Measurements from ENCODE around the gene FSIP1.

FSIP1 gene

GRCh38 chr15:39752246-39752645 is 30.4 kb downstream of the FSIP1 start:
- Mint-ChIP-seq H3K4me1 (no peaks in the 10 kb centered on the region), H3K9me3 (no peaks in the 10 kb centered on the region), H3K27ac (no peak overlapping the region), H3K4me3 (no peak overlapping the region), H3K36me3 (no peaks in the 10 kb centered on the region)
- ATAC-seq (no peak), DNase-seq (ENCODE audit: low spot score in 2 of 2) (no peak)

GRCh38 chr15:39748276-39748675 is 34.4 kb downstream of the FSIP1 start:
- ATAC-seq = no peak
- no peaks in the 10 kb centered on the region for H3K36me3 Mint-ChIP-seq
- H3K9me3 Mint-ChIP-seq = no peaks in the 10 kb centered on the region
- DNase-seq (ENCODE audit: low spot score in 2 of 2) = no peak
- no peaks in the 10 kb centered on the region for H3K4me1 Mint-ChIP-seq
- no peak overlapping the region for H3K4me3 Mint-ChIP-seq
- no peak overlapping the region for H3K27ac Mint-ChIP-seq

- no peaks in the 10 kb centered on the region for H3K36me3 Mint-ChIP-seq
- no peaks in the 10 kb centered on the region for H3K4me1 Mint-ChIP-seq
- no peak overlapping the region for H3K4me3 Mint-ChIP-seq
- H3K27ac Mint-ChIP-seq = no peak overlapping the region
- DNase-seq (ENCODE audit: low spot score in 2 of 2) (no peak), ATAC-seq (no peak)
- no peaks in the 10 kb centered on the region for H3K9me3 Mint-ChIP-seq
Observed at GRCh38 chr15:39747326-39747725, 35.3 kb downstream of the FSIP1 start.

GRCh38 chr15:39746714-39747276 is 35.8 kb downstream of the FSIP1 start:
- DNase-seq (ENCODE audit: low spot score in 2 of 2) (no peak), ATAC-seq (no peak)
- Mint-ChIP-seq H3K4me1 (no peaks in the 10 kb centered on the region), H3K4me3 (no peak overlapping the region), H3K36me3 (no peaks in the 10 kb centered on the region), H3K9me3 (no peaks in the 10 kb centered on the region), H3K27ac (no peak overlapping the region)

GRCh38 chr15:39746176-39746575 is 36.5 kb downstream of the FSIP1 start:
- Mint-ChIP-seq H3K27ac (no peak overlapping the region), H3K36me3 (no peaks in the 10 kb centered on the region), H3K4me3 (no peak overlapping the region), H3K4me1 (no peaks in the 10 kb centered on the region), H3K9me3 (no peaks in the 10 kb centered on the region)
- no peak for DNase-seq (ENCODE audit: low spot score in 2 of 2)
- ATAC-seq = no peak

- Mint-ChIP-seq H3K9me3 (no peaks in the 10 kb centered on the region), H3K36me3 (no peaks in the 10 kb centered on the region), H3K4me3 (no peak overlapping the region), H3K27ac (no peak overlapping the region), H3K4me1 (no peaks in the 10 kb centered on the region)
- DNase-seq (ENCODE audit: low spot score in 2 of 2) (no peak), ATAC-seq (no peak)
Observed at GRCh38 chr15:39745415-39745814, 37.2 kb downstream of the FSIP1 start.

GRCh38 chr15:39744334-39745103 is 38.1 kb downstream of the FSIP1 start:
- Mint-ChIP-seq H3K9me3 (no peaks in the 10 kb centered on the region), H3K36me3 (no peaks in the 10 kb centered on the region), H3K4me3 (no peak overlapping the region), H3K27ac (no peak overlapping the region), H3K4me1 (no peaks in the 10 kb centered on the region)
- DNase-seq (ENCODE audit: low spot score in 2 of 2) (no peak), ATAC-seq (peak; percentile 45)

GRCh38 chr15:39743611-39744010 is 39.0 kb downstream of the FSIP1 start:
- Mint-ChIP-seq H3K4me3 (no peak overlapping the region), H3K9me3 (no peaks in the 10 kb centered on the region), H3K27ac (no peak overlapping the region), H3K36me3 (no peaks in the 10 kb centered on the region), H3K4me1 (no peaks in the 10 kb centered on the region)
- ATAC-seq (no peak), DNase-seq (ENCODE audit: low spot score in 2 of 2) (no peak)

GRCh38 chr15:39741258-39741657 is 41.4 kb downstream of the FSIP1 start:
- H3K9me3 Mint-ChIP-seq = no peaks in the 10 kb centered on the region
- DNase-seq (ENCODE audit: low spot score in 2 of 2) = no peak
- no peak overlapping the region for H3K4me3 Mint-ChIP-seq
- ATAC-seq = no peak
- no peaks in the 10 kb centered on the region for H3K36me3 Mint-ChIP-seq
- H3K4me1 Mint-ChIP-seq = no peaks in the 10 kb centered on the region
- H3K27ac Mint-ChIP-seq = no peak overlapping the region

GRCh38 chr15:39738998-39739397 is 43.6 kb downstream of the FSIP1 start:
- H3K36me3 Mint-ChIP-seq = no peaks in the 10 kb centered on the region
- H3K9me3 Mint-ChIP-seq = no peaks in the 10 kb centered on the region
- H3K4me1 Mint-ChIP-seq = no peaks in the 10 kb centered on the region
- DNase-seq (ENCODE audit: low spot score in 2 of 2) = no peak
- ATAC-seq = no peak
- H3K4me3 Mint-ChIP-seq = no peak overlapping the region
- H3K27ac Mint-ChIP-seq = no peak overlapping the region

GRCh38 chr15:39737196-39737550 is 45.5 kb downstream of the FSIP1 start:
- Mint-ChIP-seq H3K9me3 (no peaks in the 10 kb centered on the region), H3K27ac (no peak overlapping the region), H3K4me3 (no peak overlapping the region), H3K36me3 (no peaks in the 10 kb centered on the region), H3K4me1 (no peaks in the 10 kb centered on the region)
- DNase-seq (ENCODE audit: low spot score in 2 of 2) (no peak), ATAC-seq (no peak)

- Mint-ChIP-seq H3K27ac (no peak overlapping the region), H3K9me3 (no peaks in the 10 kb centered on the region)
Observed at GRCh38 chr15:39736412-39737195, 46.0 kb downstream of the FSIP1 start.

GRCh38 chr15:39735120-39735717 is 47.4 kb downstream of the FSIP1 start:
- no peaks in the 10 kb centered on the region for H3K4me1 Mint-ChIP-seq
- no peak overlapping the region for H3K4me3 Mint-ChIP-seq
- H3K36me3 Mint-ChIP-seq = no peaks in the 10 kb centered on the region
- no peaks in the 10 kb centered on the region for H3K9me3 Mint-ChIP-seq
- DNase-seq (ENCODE audit: low spot score in 2 of 2) (no peak), ATAC-seq (no peak)
- no peak overlapping the region for H3K27ac Mint-ChIP-seq

More at GRCh38 chr15:39736412-39737195, 46.0 kb downstream of the FSIP1 start:
- H3K36me3 Mint-ChIP-seq = no peaks in the 10 kb centered on the region
- H3K4me3 Mint-ChIP-seq = no peak overlapping the region
- ATAC-seq (no peak), DNase-seq (ENCODE audit: low spot score in 2 of 2) (no peak)
- H3K4me1 Mint-ChIP-seq = no peaks in the 10 kb centered on the region

- Mint-ChIP-seq H3K27ac (no peak overlapping the region), H3K4me3 (no peak overlapping the region), H3K36me3 (no peaks in the 10 kb centered on the region), H3K4me1 (no peaks in the 10 kb centered on the region), H3K9me3 (no peaks in the 10 kb centered on the region)
- DNase-seq (ENCODE audit: low spot score in 2 of 2) = no peak
- no peak for ATAC-seq
Observed at GRCh38 chr15:39731266-39731665, 51.4 kb downstream of the FSIP1 start.

- Mint-ChIP-seq H3K4me3 (no peak overlapping the region), H3K9me3 (no peaks in the 10 kb centered on the region), H3K27ac (no peak overlapping the region), H3K36me3 (no peaks in the 10 kb centered on the region), H3K4me1 (no peaks in the 10 kb centered on the region)
- ATAC-seq (no peak), DNase-seq (ENCODE audit: low spot score in 2 of 2) (no peak)
Observed at GRCh38 chr15:39730552-39730951, 52.1 kb downstream of the FSIP1 start.

All from stimulated activated effector memory CD8-positive, alpha-beta T cell treated with anti-CD3 and anti-CD28 coated beads, Interleukin-12 subunit alpha, Interleukin-12 subunit beta, amount 100 ng/mL, for 72 hours (primary cell).